ENCODE results near the gene CCNL1.

Gene CCNL1

GRCh38 chr3:157113832-157114505 lies 46.0 kb downstream of the CCNL1 start:
- DNase-seq (ENCODE audit: low spot score), result no peak
- TF ChIP-seq, protein P1, sequence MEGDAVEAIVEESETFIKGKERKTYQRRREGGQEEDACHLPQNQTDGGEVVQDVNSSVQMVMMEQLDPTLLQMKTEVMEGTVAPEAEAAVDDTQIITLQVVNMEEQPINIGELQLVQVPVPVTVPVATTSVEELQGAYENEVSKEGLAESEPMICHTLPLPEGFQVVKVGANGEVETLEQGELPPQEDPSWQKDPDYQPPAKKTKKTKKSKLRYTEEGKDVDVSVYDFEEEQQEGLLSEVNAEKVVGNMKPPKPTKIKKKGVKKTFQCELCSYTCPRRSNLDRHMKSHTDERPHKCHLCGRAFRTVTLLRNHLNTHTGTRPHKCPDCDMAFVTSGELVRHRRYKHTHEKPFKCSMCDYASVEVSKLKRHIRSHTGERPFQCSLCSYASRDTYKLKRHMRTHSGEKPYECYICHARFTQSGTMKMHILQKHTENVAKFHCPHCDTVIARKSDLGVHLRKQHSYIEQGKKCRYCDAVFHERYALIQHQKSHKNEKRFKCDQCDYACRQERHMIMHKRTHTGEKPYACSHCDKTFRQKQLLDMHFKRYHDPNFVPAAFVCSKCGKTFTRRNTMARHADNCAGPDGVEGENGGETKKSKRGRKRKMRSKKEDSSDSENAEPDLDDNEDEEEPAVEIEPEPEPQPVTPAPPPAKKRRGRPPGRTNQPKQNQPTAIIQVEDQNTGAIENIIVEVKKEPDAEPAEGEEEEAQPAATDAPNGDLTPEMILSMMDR (IDR thresholded peaks at IDR 0.05; ENCODE audit: extremely low read depth, missing control alignments), result no peak

GRCh38 chr3:157112536-157112935 lies 47.4 kb downstream of the CCNL1 start:
- TF ChIP-seq, protein P1 (IDR thresholded peaks at IDR 0.05; ENCODE audit: extremely low read depth, missing control alignments), result no peak
- no peak for DNase-seq (ENCODE audit: low spot score)

DNA sequence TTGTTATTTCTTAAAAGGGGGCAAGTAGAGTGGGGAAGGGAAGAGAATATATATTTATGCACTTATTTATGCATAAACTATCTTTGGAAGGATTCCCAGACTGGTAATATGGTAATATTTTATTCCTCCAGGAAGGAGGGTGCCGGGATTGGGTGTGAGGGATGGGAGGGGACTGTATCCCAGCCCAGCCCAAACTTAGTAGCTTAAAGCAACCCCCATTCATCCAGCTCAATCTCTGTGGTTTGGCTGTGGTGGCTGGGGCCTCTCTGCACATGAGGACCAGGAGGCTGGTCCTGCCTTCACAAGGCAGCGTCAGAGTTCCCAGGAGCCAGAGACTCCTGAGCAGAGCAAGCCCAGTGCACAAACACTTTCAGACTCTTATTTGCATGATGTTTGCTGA lies 48.4 kb downstream of the CCNL1 start:
- TF ChIP-seq, protein P1 (IDR thresholded peaks at IDR 0.05; ENCODE audit: extremely low read depth, missing control alignments), result no peak
- no peak for DNase-seq (ENCODE audit: low spot score)

DNA sequence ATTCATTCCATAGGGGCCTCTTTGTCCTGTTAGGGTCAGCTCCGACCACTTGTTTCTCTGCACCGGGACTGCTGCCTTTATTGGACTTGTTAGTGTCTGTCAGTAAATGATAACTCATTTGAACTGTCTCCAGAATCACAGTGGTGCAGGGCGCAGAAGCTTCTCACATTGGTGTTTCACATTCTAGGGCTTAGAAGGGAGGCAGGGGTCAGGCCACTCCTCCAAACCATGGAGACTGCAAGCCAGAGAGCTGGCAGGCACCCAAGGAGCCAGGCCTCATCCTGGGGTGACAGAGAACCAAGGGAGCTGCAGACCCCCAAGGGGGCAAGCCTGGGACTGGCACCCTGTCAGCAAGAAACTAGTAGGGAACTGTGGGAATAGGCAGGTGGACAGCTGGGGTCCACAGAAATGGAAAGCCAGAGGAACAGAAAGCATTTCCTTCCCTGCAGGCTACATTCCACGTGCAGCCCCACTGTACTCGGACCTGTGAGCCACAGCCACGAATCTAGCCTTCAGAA lies 49.1 kb downstream of the CCNL1 start:
- DNase-seq (ENCODE audit: low spot score), result no peak
- TF ChIP-seq, protein P1 (IDR thresholded peaks at IDR 0.05; ENCODE audit: extremely low read depth, missing control alignments), result no peak

GRCh38 chr3:157109267-157110141 lies 50.4 kb downstream of the CCNL1 start:
- TF ChIP-seq, protein P1 (IDR thresholded peaks at IDR 0.05; ENCODE audit: extremely low read depth, missing control alignments), result no peak
- no peak for DNase-seq (ENCODE audit: low spot score)

GRCh38 chr3:157107644-157108133 lies 52.3 kb downstream of the CCNL1 start:
- no peak for DNase-seq (ENCODE audit: low spot score)
- TF ChIP-seq, protein P1 (IDR thresholded peaks at IDR 0.05; ENCODE audit: extremely low read depth, missing control alignments), result no peak

GRCh38 chr3:157107037-157107436 lies 52.9 kb downstream of the CCNL1 start:
- TF ChIP-seq, protein P1 (IDR thresholded peaks at IDR 0.05; ENCODE audit: extremely low read depth, missing control alignments), result no peak
- no peak for DNase-seq (ENCODE audit: low spot score)

Data from GM20000 (cell line).